Raji (cell line): ENCODE results near the gene RABEPK.

Source experiments
- POLR2A ChIP-seq: IDR thresholded peaks from 2 replicates; pipeline ENCODE4 v1.6.1; 2011; ENCODE audit warnings: low read depth, low read length, control low read depth; ENCODE audit not compliant: insufficient read depth

The RABEPK gene

GRCh38 chr9:125241000-125241862, 40.9 kb downstream of the RABEPK start, which contains the start of gene HSPA5:
TSS of gene HSPA5 (minus strand) at chr9:125241343. CDS start at chr9:125241126, 217 bp downstream.
- TF ChIP-seq POLR2A: peak; percentile 99

GRCh38 chr9:125241863-125242739, 41.8 kb downstream of the RABEPK start:
- no peak; the same call in 1 of the 2 replicates for TF ChIP-seq POLR2A

- no peak for TF ChIP-seq POLR2A
These were observed 43.5 kb downstream of the RABEPK start for GRCh38 chr9:125243792-125244260.

GRCh38 chr9:125246261-125246667, 45.9 kb downstream of the RABEPK start:
- no peak for TF ChIP-seq POLR2A

GRCh38 chr9:125254231-125254630, 53.9 kb downstream of the RABEPK start:
- no peak for TF ChIP-seq POLR2A

- no peak for TF ChIP-seq POLR2A
These were observed 55.5 kb downstream of the RABEPK start for GRCh38 chr9:125255781-125256391.

GRCh38 chr9:125258160-125258785, 57.9 kb downstream of the RABEPK start:
- TF ChIP-seq POLR2A: no peak

GRCh38 chr9:125258832-125259534, 58.6 kb downstream of the RABEPK start:
- TF ChIP-seq POLR2A: no peak

GRCh38 chr9:125260561-125260960, 60.2 kb downstream of the RABEPK start:
- TF ChIP-seq POLR2A: no peak

GRCh38 chr9:125261501-125262293, 61.4 kb downstream of the RABEPK start, which contains the start of gene GAPVD1:
TSS of gene GAPVD1 (plus strand) at chr9:125261826. CDS start at chr9:125298922, 37,096 bp downstream.
- TF ChIP-seq POLR2A: peak; percentile 78

GRCh38 chr9:125262294-125262991, 62.1 kb downstream of the RABEPK start:
- no peak for TF ChIP-seq POLR2A

- no peak for TF ChIP-seq POLR2A
These were observed 68.2 kb downstream of the RABEPK start for GRCh38 chr9:125268394-125269013.
